Tibial artery (tissue), 4 donors: ENCODE measurements around the gene BCAP31.

ENCODE experiments used
- DNase-seq, 2 donors: peaks; one replicate each; pipeline ENCODE4 v3.0.0-alpha.2; 2019
- H3K27ac ChIP-seq, 2 donors: fragments of 200-600 bp; sonication (generic) in 1 of 2; 1 replicate in 1 of 2; 2 replicates in 1 of 2; pipeline ENCODE4 v1.5.1; 2018 to 2019; ENCODE audit warnings: mild to moderate bottlenecking in 1 of 2
- H3K27me3 ChIP-seq, 2 donors: fragments of 200-600 bp; sonication (generic) in 1 of 2; one replicate each; pipeline versions ENCODE4 v1.5.1 to v1.6.0; 2016 to 2019
- H3K36me3 ChIP-seq, 3 donors: fragments of 200-600 bp; sonication (generic) in 2 of 3; one replicate each; pipeline ENCODE4 v1.5.1; 2016 to 2019; ENCODE audit warnings: mild to moderate bottlenecking in 2 of 3
- H3K4me1 ChIP-seq, 4 donors: fragments of 200-600 bp; sonication (generic) in 2 of 4; 1 replicate in 3 of 4; 2 replicates in 1 of 4; pipeline ENCODE4 v1.5.1; 2016 to 2019
- H3K4me3 ChIP-seq, 2 donors: fragments of 200-600 bp; sonication (generic) in 1 of 2; 1 replicate in 1 of 2; 2 replicates in 1 of 2; pipeline ENCODE4 v1.5.1; 2018 to 2019; ENCODE audit warnings: mild to moderate bottlenecking in 2 of 2
- H3K9me3 ChIP-seq, 3 donors: fragments of 200-600 bp; sonication (generic) in 1 of 3; one replicate each; pipeline ENCODE4 v1.5.1; 2016 to 2019
- intact Hi-C: fragments of 100-400 bp; cut with DNase I; formaldehyde crosslinking; loops from one replicate; pipeline ENCODE4 v1.15.0; 2023; ENCODE audit warnings: low total_unique reads
- TF ChIP-seq, protein P1 (sequence below), 2 experiments: fragments of 200-600 bp in 1 of 2; fragments of 450-650 bp in 1 of 2; IDR thresholded peaks; one replicate each; pipeline ENCODE4 v1.5.1; 2017 to 2019; ENCODE audit warnings: antibody characterized with exemption in 2 of 2, mild to moderate bottlenecking in 1 of 2, moderate library complexity in 1 of 2

The BCAP31 gene

DNA sequence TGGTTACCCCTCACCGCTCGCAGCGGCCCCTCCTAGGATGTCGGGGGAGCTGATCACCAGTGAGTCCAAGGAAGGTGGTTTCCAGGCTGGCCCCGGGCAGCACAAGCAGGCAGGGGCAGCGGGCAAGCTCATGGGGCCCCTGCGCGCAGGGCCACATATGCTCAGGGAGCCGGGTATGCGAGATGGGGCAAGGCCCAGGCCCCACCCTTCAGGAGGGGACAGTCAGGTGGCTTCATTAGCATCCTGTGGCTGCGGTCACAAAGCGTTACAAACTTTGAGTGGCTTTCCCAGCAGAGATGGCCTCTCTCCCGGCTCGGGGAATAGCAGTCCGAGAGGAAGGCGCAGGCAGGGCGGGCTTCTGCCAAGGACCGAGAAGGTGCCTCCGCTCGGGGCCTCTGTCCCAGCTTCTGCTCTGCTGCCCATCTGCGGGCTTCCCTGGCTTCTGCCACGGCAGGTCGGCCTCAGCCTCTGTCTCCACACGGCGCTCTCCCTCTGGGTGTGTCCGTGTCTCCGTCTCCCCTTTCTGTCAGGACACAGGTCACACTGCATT, 13.9 kb upstream of the BCAP31 start:
- Histone ChIP-seq H3K27me3 (no peaks in the 10 kb centered on the region), H3K4me3 (no peak overlapping the region), H3K4me1 (peaks cover 0 to 4% (median under 1%) of the 10 kb centered on the region in 4 donors), H3K36me3 (peaks cover 0 to 20% (median 17%) of the 10 kb centered on the region in 3 donors), H3K27ac (no peak overlapping the region), H3K9me3 (no peaks in the 10 kb centered on the region)
- DNase-seq, result no peak
- TF ChIP-seq, protein P1, sequence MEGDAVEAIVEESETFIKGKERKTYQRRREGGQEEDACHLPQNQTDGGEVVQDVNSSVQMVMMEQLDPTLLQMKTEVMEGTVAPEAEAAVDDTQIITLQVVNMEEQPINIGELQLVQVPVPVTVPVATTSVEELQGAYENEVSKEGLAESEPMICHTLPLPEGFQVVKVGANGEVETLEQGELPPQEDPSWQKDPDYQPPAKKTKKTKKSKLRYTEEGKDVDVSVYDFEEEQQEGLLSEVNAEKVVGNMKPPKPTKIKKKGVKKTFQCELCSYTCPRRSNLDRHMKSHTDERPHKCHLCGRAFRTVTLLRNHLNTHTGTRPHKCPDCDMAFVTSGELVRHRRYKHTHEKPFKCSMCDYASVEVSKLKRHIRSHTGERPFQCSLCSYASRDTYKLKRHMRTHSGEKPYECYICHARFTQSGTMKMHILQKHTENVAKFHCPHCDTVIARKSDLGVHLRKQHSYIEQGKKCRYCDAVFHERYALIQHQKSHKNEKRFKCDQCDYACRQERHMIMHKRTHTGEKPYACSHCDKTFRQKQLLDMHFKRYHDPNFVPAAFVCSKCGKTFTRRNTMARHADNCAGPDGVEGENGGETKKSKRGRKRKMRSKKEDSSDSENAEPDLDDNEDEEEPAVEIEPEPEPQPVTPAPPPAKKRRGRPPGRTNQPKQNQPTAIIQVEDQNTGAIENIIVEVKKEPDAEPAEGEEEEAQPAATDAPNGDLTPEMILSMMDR (IDR thresholded peaks at IDR 0.05), result no peak
- intact Hi-C loops, result no loop called here

DNA sequence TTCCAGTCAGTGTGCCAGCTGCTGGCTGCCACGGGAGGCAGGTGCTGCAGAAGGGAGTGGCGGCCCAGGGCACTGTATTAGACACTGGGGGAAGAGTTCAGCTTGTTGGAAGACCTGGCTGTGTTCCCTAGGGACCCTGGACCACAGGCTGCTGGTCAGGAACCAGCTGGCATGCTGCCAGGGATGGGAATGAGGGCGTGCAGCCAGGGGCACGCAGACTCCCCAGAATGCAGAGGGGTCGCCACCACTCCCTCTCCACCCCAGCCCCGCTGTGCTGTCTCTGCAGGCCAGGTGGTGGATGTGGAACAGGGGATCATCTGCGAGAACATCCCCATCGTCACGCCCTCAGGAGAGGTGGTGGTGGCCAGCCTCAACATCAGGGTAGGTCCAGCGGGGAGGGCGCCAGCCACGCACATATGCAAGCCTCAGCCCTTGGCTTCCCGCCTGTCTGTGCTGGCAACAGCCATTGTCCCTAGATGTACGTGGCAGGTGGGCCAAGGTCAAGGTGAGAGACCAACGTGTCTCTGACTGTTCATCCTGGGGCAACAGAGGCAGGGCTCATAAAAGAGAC, 12.8 kb upstream of the BCAP31 start:
- Histone ChIP-seq H3K27ac (no peak overlapping the region), H3K4me1 (no peaks in the 10 kb centered on the region), H3K27me3 (no peaks in the 10 kb centered on the region), H3K9me3 (peaks cover 0 to 3% (median under 1%) of the 10 kb centered on the region in 3 donors), H3K4me3 (no peak overlapping the region), H3K36me3 (peaks cover 0 to 22% (median 20%) of the 10 kb centered on the region in 3 donors)
- intact Hi-C loops, result no loop called here
- TF ChIP-seq, protein P1 (IDR thresholded peaks at IDR 0.05), result no peak
- no peak for DNase-seq

DNA sequence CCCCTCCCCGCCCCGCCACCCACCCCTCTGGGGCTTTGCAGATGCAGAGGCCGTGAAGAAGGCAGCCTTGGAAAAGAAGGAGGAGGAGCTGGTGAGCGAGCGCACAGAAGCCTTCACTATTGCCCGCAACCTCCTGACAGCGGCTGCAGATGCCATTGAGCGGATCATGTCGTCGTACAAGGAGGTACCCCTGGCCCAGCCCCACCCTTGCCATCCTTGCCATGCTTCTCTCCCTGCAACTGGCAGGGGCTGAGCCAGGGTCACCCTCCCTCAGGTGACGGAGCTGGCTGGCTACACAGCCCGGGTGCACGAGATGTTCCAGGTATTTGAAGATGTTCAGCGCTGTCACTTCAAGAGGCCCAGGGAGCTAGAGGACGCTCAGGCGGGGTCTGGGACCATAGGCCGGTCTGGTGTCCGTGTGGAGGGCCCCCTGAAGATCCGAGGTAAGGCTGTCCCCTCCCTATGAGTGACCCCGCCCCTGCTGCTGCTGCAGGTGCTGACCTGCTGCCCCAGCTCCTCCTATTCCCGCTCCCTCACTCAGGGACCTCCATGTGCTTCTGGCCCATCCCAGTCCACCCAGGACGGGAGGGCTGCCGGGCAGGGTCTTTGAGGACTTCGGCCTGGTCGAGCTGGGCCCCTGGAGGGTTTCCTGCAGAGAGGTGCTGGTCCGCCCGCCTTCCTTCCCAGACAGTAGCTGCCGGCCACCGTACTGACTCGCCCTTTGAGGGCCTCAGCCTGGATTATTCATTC, 12.1 kb upstream of the BCAP31 start:
- Histone ChIP-seq H3K27ac (no peak overlapping the region), H3K4me3 (no peak overlapping the region), H3K36me3 (peaks cover 0 to 22% (median 20%) of the 10 kb centered on the region in 3 donors), H3K27me3 (no peaks in the 10 kb centered on the region), H3K4me1 (no peaks in the 10 kb centered on the region), H3K9me3 (peaks cover 0 to 6% (median 5%) of the 10 kb centered on the region in 3 donors)
- intact Hi-C loops, result no loop called here
- DNase-seq, result no peak
- TF ChIP-seq, protein P1 (IDR thresholded peaks at IDR 0.05), result no peak

DNA sequence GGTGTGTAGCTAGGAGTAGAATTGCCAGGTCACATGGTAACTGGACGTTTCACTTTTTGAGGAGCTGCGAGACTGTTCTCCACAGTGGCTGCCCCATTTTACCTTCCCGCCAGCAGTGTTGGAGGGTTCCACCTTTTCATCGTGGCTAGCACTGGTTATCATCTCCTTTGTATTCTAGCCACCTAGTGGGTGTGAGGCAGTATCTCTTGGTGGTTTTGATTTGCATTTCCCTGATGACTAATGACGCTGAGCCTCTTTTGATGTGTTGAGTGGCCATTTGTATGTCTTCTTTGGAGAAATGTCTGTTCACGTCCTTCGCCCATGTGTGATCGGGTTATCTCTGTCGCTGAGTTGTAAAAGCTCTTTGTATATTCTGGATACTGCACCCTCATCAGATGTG, 11.1 kb upstream of the BCAP31 start:
- H3K9me3 ChIP-seq, result peaks cover 0 to 6% (median 5%) of the 10 kb centered on the region in 3 donors
- H3K4me1 ChIP-seq, result no peaks in the 10 kb centered on the region
- no peak overlapping the region for H3K4me3 ChIP-seq
- peaks cover 0 to 22% (median 19%) of the 10 kb centered on the region in 3 donors for H3K36me3 ChIP-seq
- intact Hi-C loops, result no loop called here
- DNase-seq, result no peak
- no peak overlapping the region for H3K27ac ChIP-seq
- H3K27me3 ChIP-seq, result no peaks in the 10 kb centered on the region
- TF ChIP-seq, protein P1 (IDR thresholded peaks at IDR 0.05), result no peak

DNA sequence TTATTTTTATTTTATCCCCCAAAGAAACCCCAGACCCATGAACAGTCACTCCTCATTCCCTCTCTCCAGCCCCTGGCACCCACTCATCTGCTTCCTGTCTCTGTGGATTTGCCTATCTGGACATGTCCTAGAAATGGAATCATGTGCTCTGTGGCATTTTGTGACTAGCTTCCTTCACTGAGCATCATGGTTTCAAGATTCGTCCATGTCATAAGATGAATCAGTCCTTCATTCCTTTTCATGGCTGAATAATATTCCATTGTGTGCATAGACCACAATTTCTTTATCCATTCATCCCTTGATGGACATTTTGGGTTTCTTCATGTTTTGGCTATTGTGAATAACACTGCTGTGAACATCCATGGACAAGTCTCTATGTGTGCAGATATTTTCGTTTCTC, 10.7 kb upstream of the BCAP31 start:
- Histone ChIP-seq H3K27me3 (no peaks in the 10 kb centered on the region), H3K36me3 (peaks cover 0 to 22% (median 15%) of the 10 kb centered on the region in 3 donors), H3K27ac (no peak overlapping the region), H3K4me1 (no peaks in the 10 kb centered on the region), H3K4me3 (no peak overlapping the region), H3K9me3 (peaks cover 0 to 6% (median 5%) of the 10 kb centered on the region in 3 donors)
- intact Hi-C loops, result no loop called here
- TF ChIP-seq, protein P1 (IDR thresholded peaks at IDR 0.05), result no peak
- no peak for DNase-seq
